H1 (cell line): ENCODE data around the gene PDZD2. TPM values are rescaled to one million over a fixed set of nuclear protein-coding genes. Genes with fewer than 3 reads are reported as not detected.

Experiments used
- CTCF ChIA-PET: fragments of 300-600 bp; sonication (Branson Sonifier 250); formaldehyde crosslinking; loops from one replicate; lab custom pipeline; 2021; ENCODE audit not compliant: partially characterized antibody; lab: Charles Lee
- POLR2A ChIA-PET: fragments of 300-600 bp; sonication (Branson Sonifier 250); formaldehyde crosslinking; loops from one replicate; lab custom pipeline; 2021; ENCODE audit warnings: inconsistent platforms; ENCODE audit not compliant: partially characterized antibody; lab: Charles Lee
- DNase-seq, 2 experiments: peaks; one replicate each; pipeline versions ENCODE4 v3.0.0 to v3.0.0-alpha.2; 2010 to 2022; ENCODE audit warnings: low spot score in 2 of 2, low read depth in 1 of 2, mixed read lengths in 1 of 2
- FAIRE-seq: peaks from 2 replicates; lab custom pipeline; 2011; peaks lifted over from hg19 to GRCh38; lab: Jason Lieb, UNC
- H2AFZ ChIP-seq: 2 replicates; pipeline ENCODE4 v1.8.1; 2012; ENCODE audit warnings: low read length, inconsistent platforms
- H2AK5ac ChIP-seq: 2 replicates; pipeline ENCODE4 v1.6.1; 2013; ENCODE audit warnings: low read depth, low read length
- H2BK120ac ChIP-seq: replicated peaks from 2 replicates; pipeline ENCODE3; 2013; ENCODE audit warnings: low read depth, low read length, inconsistent platforms
- H2BK12ac ChIP-seq: 2 replicates; pipeline ENCODE4 v1.6.1; 2013; ENCODE audit warnings: low read depth, low read length
- H2BK15ac ChIP-seq: 2 replicates; pipeline ENCODE4 v1.6.1; 2013; ENCODE audit warnings: low read length
- H2BK20ac ChIP-seq: 2 replicates; pipeline ENCODE4 v1.6.1; 2013; ENCODE audit warnings: low read length
- H2BK5ac ChIP-seq: 2 replicates; pipeline ENCODE4 v1.6.1; 2013; ENCODE audit warnings: low read depth, low read length
- H3K14ac ChIP-seq: 2 replicates; pipeline ENCODE4 v1.6.1; 2013; ENCODE audit warnings: inconsistent platforms; ENCODE audit not compliant: insufficient read length
- H3K18ac ChIP-seq: 2 replicates; pipeline ENCODE4 v1.6.1; 2013; ENCODE audit warnings: low read length; ENCODE audit errors: extremely low read depth
- H3K23ac ChIP-seq: 2 replicates; pipeline ENCODE4 v1.6.1; 2013; ENCODE audit warnings: inconsistent platforms; ENCODE audit not compliant: insufficient read length
- H3K23me2 ChIP-seq: 2 replicates; pipeline ENCODE4 v1.6.1; 2013; ENCODE audit warnings: low read depth, low read length
- H3K27ac ChIP-seq: 2 replicates; pipeline ENCODE4 v1.6.1; 2011; ENCODE audit warnings: low read depth, low read length, inconsistent platforms
- H3K27me3 ChIP-seq, 4 experiments: replicated peaks in 1 of 4; 1 replicate in 1 of 4; 2 replicates in 3 of 4; pipeline versions ENCODE4 v1.6.1 to v1.8.1; 2011 to 2013; ENCODE audit warnings: low read length in 3 of 4, mild to moderate bottlenecking in 3 of 4, inconsistent platforms in 2 of 4, mixed read lengths in 2 of 4, moderate library complexity in 1 of 4; ENCODE audit not compliant: control insufficient read depth in 3 of 4, insufficient read depth in 3 of 4; ENCODE audit errors: extremely low read depth in 1 of 4
- H3K36me3 ChIP-seq, 4 experiments: 2 replicates each; pipeline versions ENCODE4 v1.6.1 to v1.8.1; 2011 to 2013; ENCODE audit warnings: mild to moderate bottlenecking in 4 of 4, low read length in 3 of 4, moderate library complexity in 2 of 4, control low read depth in 1 of 4, inconsistent platforms in 1 of 4; ENCODE audit not compliant: insufficient read depth in 4 of 4, control insufficient read depth in 2 of 4
- H3K4ac ChIP-seq: replicated peaks from 2 replicates; pipeline ENCODE3; 2013; ENCODE audit warnings: low read length, low read depth, mixed read lengths, inconsistent platforms; ENCODE audit not compliant: insufficient read length
- H3K4me1 ChIP-seq, 4 experiments: replicated peaks in 1 of 4; 1 replicate in 1 of 4; 2 replicates in 3 of 4; pipeline versions ENCODE4 v1.6.1 to v1.8.1; 2011 to 2013; ENCODE audit warnings: low read length in 3 of 4, inconsistent platforms in 2 of 4, mixed read lengths in 1 of 4; ENCODE audit not compliant: insufficient read depth in 4 of 4, control insufficient read depth in 3 of 4
- H3K4me2 ChIP-seq, 2 experiments: 2 replicates each; pipeline versions ENCODE4 v1.6.1 to v1.8.1; 2011 to 2013; ENCODE audit warnings: low read depth in 2 of 2, low read length in 2 of 2, control low read depth in 1 of 2, inconsistent platforms in 1 of 2, mild to moderate bottlenecking in 1 of 2; ENCODE audit not compliant: insufficient read depth in 1 of 2
- H3K4me3 ChIP-seq, 4 experiments: fragments of 200-600, 300-600 bp in 1 of 4; sonication (generic), shearing (Covaris generic), sonication (Bioruptor Twin) in 1 of 4; 2 replicates each; pipeline versions ENCODE4 v1.5.1 to v1.8.1; 2011 to 2016; ENCODE audit warnings: low read length in 4 of 4, low read depth in 3 of 4, control low read depth in 2 of 4, inconsistent platforms in 2 of 4, mild to moderate bottlenecking in 2 of 4, mixed read lengths in 1 of 4, moderate library complexity in 1 of 4; ENCODE audit not compliant: insufficient read depth in 2 of 4; ENCODE audit errors: extremely low read depth in 1 of 4
- H3K56ac ChIP-seq: replicated peaks from 2 replicates; pipeline ENCODE3; 2013; ENCODE audit warnings: low read depth, mild to moderate bottlenecking, mixed read lengths, low read length, inconsistent platforms; ENCODE audit not compliant: insufficient read length
- H3K79me1 ChIP-seq: 2 replicates; pipeline ENCODE4 v1.6.1; 2013; ENCODE audit warnings: low read depth, low read length, control low read depth
- H3K79me2 ChIP-seq, 2 experiments: 2 replicates each; pipeline versions ENCODE4 v1.6.1 to v1.8.1; 2012 to 2013; ENCODE audit warnings: low read length in 2 of 2, mild to moderate bottlenecking in 2 of 2, inconsistent platforms in 1 of 2; ENCODE audit not compliant: insufficient read depth in 2 of 2, control insufficient read depth in 1 of 2
- H3K9ac ChIP-seq, 4 experiments: replicated peaks in 1 of 4; 1 replicate in 1 of 4; 2 replicates in 3 of 4; pipeline versions ENCODE4 v1.6.1 to v1.8.1; 2011 to 2013; ENCODE audit warnings: low read depth in 3 of 4, low read length in 3 of 4, control low read depth in 2 of 4, mild to moderate bottlenecking in 2 of 4, moderate library complexity in 2 of 4, inconsistent platforms in 1 of 4; ENCODE audit errors: extremely low read depth in 1 of 4
- H3K9me3 ChIP-seq, 2 experiments: 2 replicates each; pipeline versions ENCODE4 v1.6.1 to v1.8.1; 2012 to 2013; ENCODE audit warnings: mild to moderate bottlenecking in 2 of 2, moderate library complexity in 2 of 2, control low read depth in 1 of 2, inconsistent platforms in 1 of 2, low read depth in 1 of 2, low read length in 1 of 2, mixed read lengths in 1 of 2; ENCODE audit not compliant: insufficient read depth in 2 of 2
- H4K20me1 ChIP-seq, 2 experiments: replicated peaks in 1 of 2; 2 replicates each; pipeline versions ENCODE3 to v1.8.1; 2011 to 2013; ENCODE audit warnings: inconsistent platforms in 2 of 2, low read length in 2 of 2, mild to moderate bottlenecking in 1 of 2; ENCODE audit not compliant: insufficient read depth in 2 of 2, control insufficient read depth in 1 of 2
- H4K5ac ChIP-seq: 2 replicates; pipeline ENCODE4 v1.6.1; 2013; ENCODE audit warnings: low read length, low read depth, mixed read lengths, inconsistent platforms; ENCODE audit not compliant: insufficient read length
- H4K8ac ChIP-seq: 2 replicates; pipeline ENCODE4 v1.8.0; 2013; ENCODE audit warnings: mild to moderate bottlenecking, moderate library complexity, low read length, inconsistent platforms; ENCODE audit not compliant: insufficient read depth; ENCODE audit errors: extremely low read depth
- H4K91ac ChIP-seq: replicated peaks from 2 replicates; pipeline ENCODE3; 2013; ENCODE audit warnings: low read length, mixed read lengths, inconsistent platforms; ENCODE audit not compliant: insufficient read length
- BRCA1 ChIP-seq: IDR thresholded peaks from 2 replicates; pipeline ENCODE4 v1.6.1; 2012; ENCODE audit warnings: low read depth, low read length, improper control_type of control experiment
- CBX5 ChIP-seq: fragments of 300-800, 300-1000 bp; sonication (generic); IDR thresholded peaks from 2 replicates; pipeline ENCODE4 v1.7.1; 2016; ENCODE audit warnings: antibody characterized with exemption, low read length, low read depth
- CBX8 ChIP-seq: fragments of 300-800, 300-1000 bp; sonication (generic); IDR thresholded peaks from 2 replicates; pipeline ENCODE4 v1.7.1; 2016; ENCODE audit warnings: low read depth, low read length, borderline replicate concordance
- EGR1 ChIP-seq: IDR thresholded peaks from 2 replicates; pipeline ENCODE4 v1.6.1; 2011; ENCODE audit warnings: low read depth, low read length, borderline replicate concordance
- GABPA ChIP-seq: IDR thresholded peaks from 2 replicates; pipeline ENCODE4 v1.6.1; 2011; ENCODE audit warnings: mild to moderate bottlenecking, low read length, moderate library complexity, borderline replicate concordance; ENCODE audit not compliant: insufficient read depth
- NANOG ChIP-seq: IDR thresholded peaks from 2 replicates; pipeline ENCODE4 v1.6.1; 2011; ENCODE audit warnings: low read length, low read depth, mild to moderate bottlenecking, inconsistent platforms; ENCODE audit not compliant: insufficient read depth, poor library complexity, severe bottlenecking
- POU5F1 ChIP-seq: IDR thresholded peaks from 2 replicates; pipeline ENCODE4 v1.6.1; 2011; ENCODE audit warnings: low read depth, mild to moderate bottlenecking, low read length, moderate library complexity
- TAF1 ChIP-seq: IDR thresholded peaks from 2 replicates; pipeline ENCODE4 v1.6.1; 2011; ENCODE audit warnings: mild to moderate bottlenecking, low read depth, low read length
- TBP ChIP-seq: IDR thresholded peaks from 2 replicates; pipeline ENCODE4 v1.6.1; 2011; ENCODE audit warnings: low read depth, low read length, improper control_type of control experiment
- TEAD4 ChIP-seq: IDR thresholded peaks from 2 replicates; pipeline ENCODE4 v1.6.1; 2012; ENCODE audit warnings: low read depth, low read length, inconsistent platforms, mixed read lengths
- USF2 ChIP-seq: IDR thresholded peaks from 2 replicates; pipeline ENCODE4 v1.6.1; 2011; ENCODE audit warnings: low read length, improper control_type of control experiment
- WGBS, 2 experiments: shearing (Covaris generic) in 1 of 2; methylation state at CpG; one replicate each; pipeline versions ENCODE4 v1.1.6 to v1.1.7; 2013 to 2015; ENCODE audit warnings: low lambda C conversion rate in 2 of 2, mixed read lengths in 2 of 2, inconsistent platforms in 1 of 2, low coverage in 1 of 2, missing lambda C conversion rate in 1 of 2; ENCODE audit not compliant: insufficient replicate concordance in 2 of 2, insufficient coverage in 1 of 2, insufficient read length in 1 of 2; ENCODE audit errors: extremely low coverage in 1 of 2, missing lambda C conversion rate in 1 of 2; 5-methylcytosine and 5-hydroxymethylcytosine counted together
- polyA plus RNA-seq, 7 experiments: library from polyadenylated mRNA; depleted of rRNA in 3 of 7; stranded (reverse) in 5 of 7; unstranded in 2 of 7; fragments of >200 nt in 5 of 7; fragments of 200-250 nt in 2 of 7; gene quantifications; 1 replicate in 5 of 7; 2 replicates in 1 of 7; 4 replicates in 1 of 7; pipeline versions ENCODE4 v1.2.1 to v1.2.3, GENCODE V29; 2011 to 2013; ENCODE audit warnings: missing spikeins in 2 of 7, mixed read lengths in 2 of 7
- total RNA-seq: library from RNA; stranded (reverse); fragmentation: NEBNext Ultra II Directional; extraction: Animal tissue kit (Norgen Biotek cat#: 25700); gene quantifications from 2 replicates; pipeline ENCODE4 v1.2.1, GENCODE V29; 2021
- TF ChIP-seq, protein P1 (sequence below): IDR thresholded peaks from 2 replicates; pipeline ENCODE4 v1.6.1; 2012; ENCODE audit warnings: low read length, inconsistent platforms

PDZD2 gene
- total and polyA plus RNA-seq, 2 of the 8 experiments (the other 6 are each of a cell fraction or from before 2014, with no cell fraction given) = 1.2 to 6.8 TPM

GRCh38 chr5:31984691-31985090 lies 345.8 kb downstream of the PDZD2 start:
- Histone ChIP-seq H3K4ac (no peak overlapping the region), H3K4me1 (peaks cover 0 to 3% (median 0%) of the 10 kb centered on the region in 4 experiments; a peak in 1 of 7 replicates), H2AFZ (no peak overlapping the region), H2BK120ac (no peak overlapping the region), H2AK5ac (no peak overlapping the region), H3K9ac (no peak overlapping the region), H3K79me1 (no peaks in the 10 kb centered on the region), H4K8ac (no peak overlapping the region), H3K23me2 (no peaks in the 10 kb centered on the region), H2BK20ac (no peak overlapping the region), H4K20me1 (no peaks in the 10 kb centered on the region), H3K27me3 (no peaks in the 10 kb centered on the region), H3K23ac (no peak overlapping the region), H3K79me2 (no peaks in the 10 kb centered on the region), H3K14ac (no peak overlapping the region), H4K91ac (no peak overlapping the region), H3K36me3 (no peaks in the 10 kb centered on the region), H2BK5ac (no peak overlapping the region), H4K5ac (no peak overlapping the region), H3K4me3 (no peak overlapping the region), H3K4me2 (no peak overlapping the region), H3K9me3 (peaks cover 4 to 7% of the 10 kb centered on the region in 2 experiments; a peak in 1 of 4 replicates), H3K27ac (no peak overlapping the region), H2BK12ac (no peak overlapping the region), H3K56ac (no peak overlapping the region), H3K18ac (no peak overlapping the region), H2BK15ac (no peak overlapping the region)
- no peak for DNase-seq
- ChIA-PET CTCF (interaction anchor here (0.5 to 2.3 kb wide), 6 partner anchors 55 to 160 kb away, joined by 3 to 7 read pairs (median 4); no protein-coding TSS in a partner anchor), POLR2A (no interaction called here)
- FAIRE-seq = no peak
- 33% methylated on average over 1 of the region's 1 CpG; no CpG with 5 or more reads in 1 of the 2 experiments for WGBS, 2 experiments
- TF ChIP-seq POU5F1 (no peak), TBP (no peak), EGR1 (no peak), NANOG (no peak), CBX8 (no peak), TEAD4 (no peak), CBX5 (no peak), BRCA1 (no peak), USF2 (no peak), GABPA (no peak), TAF1 (no peak)
- TF ChIP-seq, protein P1, sequence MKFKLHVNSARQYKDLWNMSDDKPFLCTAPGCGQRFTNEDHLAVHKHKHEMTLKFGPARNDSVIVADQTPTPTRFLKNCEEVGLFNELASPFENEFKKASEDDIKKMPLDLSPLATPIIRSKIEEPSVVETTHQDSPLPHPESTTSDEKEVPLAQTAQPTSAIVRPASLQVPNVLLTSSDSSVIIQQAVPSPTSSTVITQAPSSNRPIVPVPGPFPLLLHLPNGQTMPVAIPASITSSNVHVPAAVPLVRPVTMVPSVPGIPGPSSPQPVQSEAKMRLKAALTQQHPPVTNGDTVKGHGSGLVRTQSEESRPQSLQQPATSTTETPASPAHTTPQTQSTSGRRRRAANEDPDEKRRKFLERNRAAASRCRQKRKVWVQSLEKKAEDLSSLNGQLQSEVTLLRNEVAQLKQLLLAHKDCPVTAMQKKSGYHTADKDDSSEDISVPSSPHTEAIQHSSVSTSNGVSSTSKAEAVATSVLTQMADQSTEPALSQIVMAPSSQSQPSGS = no peak
